GM12892 (cell line): ENCODE results near the gene SLC66A1.

Experiments used
- POLR2A ChIP-seq: IDR thresholded peaks from 2 replicates; pipeline ENCODE4 v1.6.1; 2011; ENCODE audit warnings: low read depth, low read length, control low read depth
- POLR2AphosphoS5 ChIP-seq: IDR thresholded peaks from 2 replicates; pipeline ENCODE4 v1.6.1; 2011; ENCODE audit warnings: low read depth, low read length, control low read depth
- TAF1 ChIP-seq: IDR thresholded peaks from 2 replicates; pipeline ENCODE4 v1.6.1; 2011; ENCODE audit warnings: low read depth, mild to moderate bottlenecking, control low read depth, low read length, borderline replicate concordance

DNA sequence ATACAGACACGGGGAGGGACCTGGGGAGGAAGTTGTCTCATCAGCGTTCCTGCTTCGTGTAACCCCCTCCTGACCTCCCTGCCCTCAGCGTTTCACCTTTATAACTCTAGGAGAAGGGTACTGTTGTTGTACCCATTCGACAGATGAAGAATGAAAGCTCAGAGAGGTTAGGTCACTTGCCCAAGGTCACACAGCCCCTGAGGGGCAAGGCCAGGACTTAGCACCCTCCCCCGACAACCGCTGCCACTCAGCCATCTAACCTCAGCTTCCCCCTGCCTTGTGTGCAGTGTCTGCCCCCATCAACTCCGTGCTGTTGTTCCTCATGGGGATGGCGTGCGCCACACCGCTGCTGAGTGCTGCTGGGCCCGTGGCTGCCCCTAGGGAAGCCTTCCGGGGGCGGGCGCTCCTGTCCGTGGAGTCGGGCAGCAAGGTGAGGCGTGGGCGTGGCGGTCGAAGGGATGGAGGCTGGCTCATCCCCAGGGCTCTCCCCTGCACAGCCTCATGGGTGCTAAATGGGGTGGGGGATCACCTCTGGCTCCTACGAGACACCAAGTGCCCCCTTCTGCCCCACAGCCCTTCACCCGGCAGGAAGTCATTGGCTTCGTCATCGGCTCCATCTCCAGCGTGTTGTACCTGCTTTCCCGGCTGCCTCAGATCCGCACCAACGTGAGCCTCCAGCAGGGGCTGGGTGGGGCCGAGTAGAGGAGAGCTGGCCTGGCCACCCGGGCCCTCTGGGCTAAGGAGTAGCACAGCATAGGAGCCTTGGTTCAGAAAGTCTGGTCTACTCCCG lies 14.0 kb downstream of the SLC66A1 start:
- TF ChIP-seq TAF1 (no peak), POLR2A (no peak), POLR2AphosphoS5 (no peak; the same call in 1 of the 2 replicates)
